GM23338 (cell line): ENCODE results near the gene BRD2. TPM values are rescaled to one million over a fixed set of nuclear protein-coding genes. Genes with fewer than 3 reads are reported as not detected.

ENCODE experiments used
- ATAC-seq: fragments of 200-7000 bp; cut with Tn5 transposase; 3 replicates; pipeline ENCODE4 v1.9.1; 2020
- DNase-seq: peaks from one replicate; pipeline ENCODE4 v3.0.0-alpha.2; 2015; ENCODE audit warnings: low spot score
- H2AFZ ChIP-seq: fragments of 200-600 bp; sonication (generic); 2 replicates; pipeline ENCODE4 v1.8.0; 2016; ENCODE audit warnings: antibody characterized with exemption, mild to moderate bottlenecking, moderate library complexity
- H3F3A ChIP-seq: fragments of 200-600 bp; sonication (generic); replicated peaks from 2 replicates; pipeline ENCODE4 v1.8.0; 2017; ENCODE audit warnings: antibody characterized with exemption, mixed run types, low read depth
- H3K27ac ChIP-seq: fragments of 200-600 bp; sonication (generic); 2 replicates; pipeline ENCODE4 v1.6.1; 2016; ENCODE audit warnings: low read depth
- H3K27me3 ChIP-seq: fragments of 200-600 bp; sonication (generic); 2 replicates; pipeline ENCODE4 v1.8.0; 2016; ENCODE audit warnings: mild to moderate bottlenecking, mixed run types, moderate library complexity; ENCODE audit not compliant: insufficient read depth
- H3K36me3 ChIP-seq: fragments of 200-600 bp; sonication (generic); 2 replicates; pipeline ENCODE4 v1.8.0; 2016; ENCODE audit warnings: mild to moderate bottlenecking; ENCODE audit not compliant: insufficient read depth
- H3K4me1 ChIP-seq: fragments of 200-600 bp; sonication (generic); 2 replicates; pipeline ENCODE4 v1.8.0; 2016; ENCODE audit warnings: mild to moderate bottlenecking, moderate library complexity; ENCODE audit not compliant: insufficient read depth
- H3K4me2 ChIP-seq: fragments of 200-600 bp; sonication (generic); 2 replicates; pipeline ENCODE4 v1.7.1; 2017; ENCODE audit warnings: mixed run types
- H3K4me3 ChIP-seq: fragments of 200-600 bp; sonication (generic); 2 replicates; pipeline ENCODE4 v1.6.1; 2016; ENCODE audit warnings: mixed run types
- H3K79me2 ChIP-seq: fragments of 200-600 bp; sonication (generic); replicated peaks from 2 replicates; pipeline ENCODE4 v1.8.0; 2017; ENCODE audit warnings: mild to moderate bottlenecking; ENCODE audit not compliant: insufficient read depth
- H3K9me2 ChIP-seq: fragments of 200-600 bp; sonication (generic); 2 replicates; pipeline ENCODE4 v1.8.0; 2017; ENCODE audit not compliant: insufficient read depth
- H4K20me1 ChIP-seq: fragments of 200-600 bp; sonication (generic); replicated peaks from 2 replicates; pipeline ENCODE4 v1.8.0; 2017; ENCODE audit warnings: mild to moderate bottlenecking; ENCODE audit not compliant: insufficient read depth
- H3K27ac Mint-ChIP-seq: 2 replicates; pipeline ENCODE4 v1.8.0; 2020; ENCODE audit warnings: inconsistent platforms, mild to moderate bottlenecking, moderate library complexity, mixed read lengths
- H3K27me3 Mint-ChIP-seq: 3 replicates; pipeline ENCODE4 v1.8.0; 2022; ENCODE audit warnings: low read depth, mild to moderate bottlenecking, moderate library complexity, mixed read lengths, inconsistent platforms; ENCODE audit not compliant: insufficient read depth, poor library complexity
- H3K36me3 Mint-ChIP-seq: 3 replicates; pipeline ENCODE4 v1.8.0; 2021; ENCODE audit warnings: low read depth, mild to moderate bottlenecking, inconsistent platforms, moderate library complexity, mixed read lengths
- H3K4me1 Mint-ChIP-seq: 3 replicates; pipeline ENCODE4 v1.8.0; 2020; ENCODE audit warnings: mild to moderate bottlenecking, inconsistent platforms, mixed read lengths
- H3K4me3 Mint-ChIP-seq: 3 replicates; pipeline ENCODE4 v1.8.0; 2021; ENCODE audit warnings: moderate library complexity, mild to moderate bottlenecking, inconsistent platforms, mixed read lengths
- H3K9me3 Mint-ChIP-seq: 3 replicates; pipeline ENCODE4 v1.8.0; 2020; ENCODE audit warnings: moderate library complexity, mild to moderate bottlenecking, inconsistent platforms, mixed read lengths
- CTCF ChIP-seq, 2 experiments: fragments of 200-600 bp in 1 of 2; sonication (generic) in 1 of 2; conservative IDR thresholded peaks; 2 replicates each; pipeline versions ENCODE4 v1.5.1 to v1.6.1; 2016 to 2017; ENCODE audit warnings: antibody characterized with exemption in 2 of 2, low read depth in 2 of 2, mild to moderate bottlenecking in 2 of 2, moderate library complexity in 1 of 2
- EZH2phosphoT487 ChIP-seq: fragments of 200-600 bp; sonication (generic); IDR thresholded peaks from one replicate; pipeline ENCODE4 v1.8.1; 2018; ENCODE audit warnings: antibody characterized with exemption; ENCODE audit not compliant: unreplicated experiment
- POLR2AphosphoS5 ChIP-seq: IDR thresholded peaks from 2 replicates; pipeline ENCODE4 v1.6.1; 2016; ENCODE audit warnings: antibody characterized with exemption, low read depth
- ZNF331 ChIP-seq: fragments of 250-450 bp; sonication (Bioruptor Pico); IDR thresholded peaks from 2 replicates; pipeline ENCODE4 v1.5.0; 2020; ENCODE audit warnings: low read depth, mild to moderate bottlenecking, moderate library complexity
- ZNF462 ChIP-seq: fragments of 250-450 bp; sonication (Bioruptor Pico); IDR thresholded peaks from 2 replicates; pipeline ENCODE4 v1.5.0; 2020; ENCODE audit warnings: mild to moderate bottlenecking, moderate library complexity
- polyA plus RNA-seq: library from polyadenylated mRNA; unstranded; fragments of >200 nt; fragmentation: Nextera tagmentation; extraction: Ambion mirVana; gene quantifications from 2 replicates; pipeline ENCODE4 v1.2.1, GENCODE V29; 2016
- total RNA-seq: library from RNA; depleted of rRNA; stranded (reverse); fragments of >200 nt; shearing (Covaris generic); gene quantifications from 2 replicates; pipeline ENCODE4 v1.2.3, GENCODE V29; 2014
- TF ChIP-seq, protein P1 (sequence below): IDR thresholded peaks from one replicate; pipeline ENCODE4 v1.6.1; 2018; ENCODE audit warnings: antibody characterized with exemption; ENCODE audit not compliant: unreplicated experiment

BRD2 gene
- total and polyA plus RNA-seq, 2 experiments from 2014 or later = 84.9 to 169 TPM

DNA sequence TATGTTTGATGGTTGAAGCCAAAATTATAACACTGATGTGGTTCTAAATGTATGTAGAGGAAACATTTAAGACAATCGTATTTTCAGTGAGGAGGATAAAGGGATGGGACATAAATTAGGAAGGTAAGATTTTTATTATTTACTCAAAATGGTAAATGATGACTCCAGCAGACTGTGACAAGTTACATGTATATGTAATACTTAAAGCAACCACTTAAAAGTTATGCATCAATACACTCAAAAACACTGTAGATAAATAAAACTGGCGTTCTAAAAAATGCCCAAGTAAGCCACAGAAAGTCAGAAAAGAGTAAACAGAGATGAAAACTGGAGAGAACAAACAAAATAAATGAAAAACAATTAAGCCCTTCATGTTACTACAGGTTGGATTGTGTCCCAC is 46.3 kb upstream of the BRD2 start (continued):
- no peak for TF ChIP-seq ZNF462
- no peak for TF ChIP-seq ZNF331 (CRISPR knock-in tag)
- no peak for TF ChIP-seq POLR2AphosphoS5
- no peak for TF ChIP-seq CTCF (conservative IDR thresholded peaks at IDR 0.05; ENCODE audit: low read depth in 2 of 2)
- no peak for TF ChIP-seq EZH2phosphoT487

GRCh38 chr6:32931211-32931610 is 37.2 kb upstream of the BRD2 start:
- Histone ChIP-seq H3K27me3 (no peaks in the 10 kb centered on the region), H3K36me3 (no peaks in the 10 kb centered on the region), H3K9me2 (no peaks in the 10 kb centered on the region), H3K27ac (no peak overlapping the region), H3K4me2 (no peak overlapping the region), H3K79me2 (no peaks in the 10 kb centered on the region), H3K4me1 (no peaks in the 10 kb centered on the region), H4K20me1 (no peaks in the 10 kb centered on the region), H2AFZ (no peak overlapping the region), H3K4me3 (no peak overlapping the region), H3F3A (no peaks in the 10 kb centered on the region)
- peaks cover 2% of the 10 kb centered on the region for H3K27me3 Mint-ChIP-seq
- no peak for ATAC-seq
- TF ChIP-seq, protein P1, sequence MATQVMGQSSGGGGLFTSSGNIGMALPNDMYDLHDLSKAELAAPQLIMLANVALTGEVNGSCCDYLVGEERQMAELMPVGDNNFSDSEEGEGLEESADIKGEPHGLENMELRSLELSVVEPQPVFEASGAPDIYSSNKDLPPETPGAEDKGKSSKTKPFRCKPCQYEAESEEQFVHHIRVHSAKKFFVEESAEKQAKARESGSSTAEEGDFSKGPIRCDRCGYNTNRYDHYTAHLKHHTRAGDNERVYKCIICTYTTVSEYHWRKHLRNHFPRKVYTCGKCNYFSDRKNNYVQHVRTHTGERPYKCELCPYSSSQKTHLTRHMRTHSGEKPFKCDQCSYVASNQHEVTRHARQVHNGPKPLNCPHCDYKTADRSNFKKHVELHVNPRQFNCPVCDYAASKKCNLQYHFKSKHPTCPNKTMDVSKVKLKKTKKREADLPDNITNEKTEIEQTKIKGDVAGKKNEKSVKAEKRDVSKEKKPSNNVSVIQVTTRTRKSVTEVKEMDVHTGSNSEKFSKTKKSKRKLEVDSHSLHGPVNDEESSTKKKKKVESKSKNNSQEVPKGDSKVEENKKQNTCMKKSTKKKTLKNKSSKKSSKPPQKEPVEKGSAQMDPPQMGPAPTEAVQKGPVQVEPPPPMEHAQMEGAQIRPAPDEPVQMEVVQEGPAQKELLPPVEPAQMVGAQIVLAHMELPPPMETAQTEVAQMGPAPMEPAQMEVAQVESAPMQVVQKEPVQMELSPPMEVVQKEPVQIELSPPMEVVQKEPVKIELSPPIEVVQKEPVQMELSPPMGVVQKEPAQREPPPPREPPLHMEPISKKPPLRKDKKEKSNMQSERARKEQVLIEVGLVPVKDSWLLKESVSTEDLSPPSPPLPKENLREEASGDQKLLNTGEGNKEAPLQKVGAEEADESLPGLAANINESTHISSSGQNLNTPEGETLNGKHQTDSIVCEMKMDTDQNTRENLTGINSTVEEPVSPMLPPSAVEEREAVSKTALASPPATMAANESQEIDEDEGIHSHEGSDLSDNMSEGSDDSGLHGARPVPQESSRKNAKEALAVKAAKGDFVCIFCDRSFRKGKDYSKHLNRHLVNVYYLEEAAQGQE = no peak
- H3K4me3 Mint-ChIP-seq = no peak overlapping the region
- H3K4me1 Mint-ChIP-seq = no peaks in the 10 kb centered on the region
- no peaks in the 10 kb centered on the region for H3K36me3 Mint-ChIP-seq
- no peak overlapping the region for H3K27ac Mint-ChIP-seq
- DNase-seq = no peak
- no peaks in the 10 kb centered on the region for H3K9me3 Mint-ChIP-seq
